Body of pancreas (tissue), 4 donors: ENCODE results near the gene ZNF189.
A peak's percentile ranks its signal among the peaks of the same experiment; 100 is the strongest.

ENCODE experiments used
- POLR2A ChIP-seq, 3 donors: fragments of 450-650 bp; IDR thresholded peaks; one replicate each; pipeline ENCODE4 v1.6.1; 2016; ENCODE audit warnings: antibody characterized with exemption in 3 of 3, mild to moderate bottlenecking in 2 of 3
- TF ChIP-seq, protein P1 (sequence below), 7 experiments: fragments of 450-650 bp in 4 of 7; fragments of 200-600 bp in 3 of 7; sonication (generic) in 3 of 7; IDR thresholded peaks; one replicate each; pipeline ENCODE4 v1.5.1; 2016 to 2019; ENCODE audit warnings: antibody characterized with exemption in 7 of 7

DNA sequence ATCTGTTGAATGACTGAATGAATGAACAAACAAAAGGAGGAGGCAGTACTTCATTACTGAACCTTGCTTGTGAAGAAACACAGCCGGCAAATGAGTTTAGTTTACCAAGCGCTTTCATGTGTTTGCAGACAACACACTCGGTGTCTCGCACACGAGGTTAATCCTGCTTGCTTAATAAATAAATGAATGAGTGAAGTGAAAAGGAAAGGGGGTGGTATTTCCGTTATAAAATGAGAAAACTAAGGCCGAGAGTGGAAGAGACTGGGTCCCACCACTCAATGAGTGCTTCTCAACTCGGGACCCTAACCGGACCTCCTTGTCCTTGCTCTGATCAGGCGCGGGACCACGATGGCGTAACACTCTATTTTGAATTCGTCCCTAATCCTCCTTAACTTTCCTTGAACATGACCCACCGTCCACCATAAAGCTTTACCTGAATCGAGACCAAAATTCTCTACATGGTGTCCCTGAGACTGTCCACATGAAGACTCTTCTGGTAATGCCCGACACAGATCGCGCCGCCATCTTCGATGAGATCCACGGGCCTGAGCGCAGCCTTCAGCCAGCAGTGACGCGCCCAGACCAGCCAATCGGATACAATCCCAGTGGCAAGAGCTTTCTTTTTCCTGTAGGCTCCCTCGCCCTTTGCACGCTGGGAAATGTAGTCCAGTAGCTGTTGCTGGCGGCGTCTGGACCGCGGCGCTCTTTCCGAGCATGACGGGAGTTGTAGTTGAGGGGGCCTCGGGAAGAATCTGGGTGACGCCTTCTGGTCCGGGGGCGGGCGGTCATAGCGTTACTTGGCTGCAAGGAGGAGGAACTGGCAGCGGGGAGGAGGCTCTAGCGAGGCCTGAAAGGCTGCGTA is at the start of gene ZNF189, which contains the start of gene MRPL50:
- TF ChIP-seq, protein P1, sequence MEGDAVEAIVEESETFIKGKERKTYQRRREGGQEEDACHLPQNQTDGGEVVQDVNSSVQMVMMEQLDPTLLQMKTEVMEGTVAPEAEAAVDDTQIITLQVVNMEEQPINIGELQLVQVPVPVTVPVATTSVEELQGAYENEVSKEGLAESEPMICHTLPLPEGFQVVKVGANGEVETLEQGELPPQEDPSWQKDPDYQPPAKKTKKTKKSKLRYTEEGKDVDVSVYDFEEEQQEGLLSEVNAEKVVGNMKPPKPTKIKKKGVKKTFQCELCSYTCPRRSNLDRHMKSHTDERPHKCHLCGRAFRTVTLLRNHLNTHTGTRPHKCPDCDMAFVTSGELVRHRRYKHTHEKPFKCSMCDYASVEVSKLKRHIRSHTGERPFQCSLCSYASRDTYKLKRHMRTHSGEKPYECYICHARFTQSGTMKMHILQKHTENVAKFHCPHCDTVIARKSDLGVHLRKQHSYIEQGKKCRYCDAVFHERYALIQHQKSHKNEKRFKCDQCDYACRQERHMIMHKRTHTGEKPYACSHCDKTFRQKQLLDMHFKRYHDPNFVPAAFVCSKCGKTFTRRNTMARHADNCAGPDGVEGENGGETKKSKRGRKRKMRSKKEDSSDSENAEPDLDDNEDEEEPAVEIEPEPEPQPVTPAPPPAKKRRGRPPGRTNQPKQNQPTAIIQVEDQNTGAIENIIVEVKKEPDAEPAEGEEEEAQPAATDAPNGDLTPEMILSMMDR (IDR thresholded peaks at IDR 0.05), result peak in 2 of 7 experiments; percentile 2 to 5
- TF ChIP-seq POLR2A (IDR thresholded peaks at IDR 0.05), result peak; percentile 75 to 96 (median 95)
